Fibroblast of skin of back (primary cell): ENCODE data around the gene CACNA1E.

Experiments
- DNase-seq: peaks from one replicate; pipeline ENCODE4 v3.0.0-alpha.2; 2013

The CACNA1E gene

DNA sequence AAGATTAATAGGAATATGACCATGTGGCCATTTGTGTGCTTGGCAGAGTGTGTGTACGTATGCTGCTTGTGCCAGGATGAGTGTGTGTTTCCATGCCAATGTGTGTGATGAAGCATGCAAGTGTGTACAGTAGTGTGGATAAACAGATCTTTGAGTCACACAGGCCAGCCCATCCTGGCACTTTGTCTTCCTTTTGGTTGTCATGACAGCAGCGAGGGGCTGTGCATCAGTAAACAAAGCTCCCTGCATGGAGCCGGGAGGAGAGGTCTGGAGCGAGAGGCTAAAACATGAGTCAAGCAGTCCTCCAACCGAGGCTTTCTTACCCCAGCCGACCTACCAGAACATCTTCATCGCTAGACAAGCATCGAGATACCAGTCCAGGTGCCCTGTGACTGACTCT lies 221.2 kb downstream of the CACNA1E start:
- DNase-seq: no peak

DNA sequence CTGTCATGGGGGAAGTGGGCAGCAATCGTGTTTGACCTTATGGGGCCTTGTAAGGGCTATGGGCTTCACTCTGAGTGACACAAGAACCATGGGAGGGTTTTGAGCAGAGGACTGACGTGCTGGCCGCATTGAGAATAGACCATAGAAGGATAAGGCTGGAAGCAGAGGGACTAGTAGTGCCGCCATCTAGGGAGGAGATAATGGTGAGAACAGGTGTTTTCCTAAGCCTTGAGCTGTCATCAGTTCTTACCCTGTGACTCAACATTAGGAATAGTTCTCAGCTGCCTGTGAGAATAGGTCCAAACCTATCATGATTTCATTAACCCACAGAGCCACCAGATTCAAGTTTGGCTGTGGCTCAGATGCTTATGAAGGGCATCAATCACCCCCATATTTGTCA lies 228.5 kb downstream of the CACNA1E start:
- DNase-seq: no peak

GRCh38 chr1:181712711-181713110 lies 229.4 kb downstream of the CACNA1E start:
- DNase-seq: no peak

DNA sequence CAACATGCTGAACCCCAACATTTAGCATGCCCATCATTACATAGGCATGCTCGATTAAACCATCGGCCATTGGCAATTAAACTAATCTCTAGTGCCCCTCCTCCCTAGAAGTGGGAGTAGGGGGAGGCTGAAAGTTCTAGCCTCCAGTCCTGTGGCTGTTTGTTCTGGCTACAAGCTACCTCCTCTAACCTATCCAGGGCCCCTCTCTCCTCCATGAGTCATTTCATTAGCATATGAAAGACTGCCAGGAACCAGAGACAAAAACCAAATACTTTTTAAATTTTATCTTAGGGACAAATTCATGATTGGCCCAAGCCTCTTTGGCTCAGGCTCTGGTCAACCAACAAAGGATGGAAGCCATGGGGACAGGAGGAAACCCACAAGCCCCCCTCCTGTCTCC lies 231.1 kb downstream of the CACNA1E start:
- DNase-seq: no peak

DNA sequence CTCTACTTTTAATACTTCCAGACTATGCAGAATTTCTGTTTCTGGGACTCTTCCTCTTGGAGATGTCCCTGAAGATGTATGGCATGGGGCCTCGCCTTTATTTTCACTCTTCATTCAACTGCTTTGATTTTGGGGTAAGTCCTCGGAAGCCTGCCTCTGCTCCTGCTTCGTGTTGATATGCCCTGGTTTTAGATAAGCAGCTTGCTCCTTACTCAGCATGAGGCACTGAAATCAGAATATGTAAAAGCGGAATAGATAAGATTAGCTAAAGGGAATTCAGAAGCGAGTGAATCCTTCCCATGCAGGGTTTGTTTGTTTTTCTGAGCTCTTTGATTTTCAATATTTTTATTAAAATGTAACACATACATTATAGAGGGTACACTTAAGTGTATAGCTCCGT lies 234.7 kb downstream of the CACNA1E start:
- no peak for DNase-seq

GRCh38 chr1:181726320-181727012 lies 243.1 kb downstream of the CACNA1E start:
- DNase-seq: no peak

DNA sequence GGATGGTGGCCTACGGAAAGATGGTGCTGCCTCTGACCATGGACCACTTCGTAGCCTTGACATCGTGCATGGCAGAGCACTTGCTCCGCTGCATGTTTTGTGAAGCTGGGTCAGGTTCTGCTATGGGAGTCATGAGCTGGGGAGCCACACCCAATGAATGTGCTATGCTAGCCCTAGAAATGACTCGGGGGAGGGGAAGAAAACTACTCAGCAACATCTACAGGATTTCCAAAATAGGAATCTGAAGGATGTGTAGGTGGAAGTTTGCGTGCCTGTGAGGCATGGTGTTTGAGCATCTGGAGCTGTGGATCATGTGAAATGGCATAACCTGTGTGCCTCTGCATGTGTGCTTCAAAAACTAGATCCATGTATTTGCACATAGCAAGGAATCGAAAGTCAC lies 247.3 kb downstream of the CACNA1E start:
- no peak for DNase-seq

- no peak for DNase-seq
These were observed 249.1 kb downstream of the CACNA1E start for GRCh38 chr1:181732218-181732990.

DNA sequence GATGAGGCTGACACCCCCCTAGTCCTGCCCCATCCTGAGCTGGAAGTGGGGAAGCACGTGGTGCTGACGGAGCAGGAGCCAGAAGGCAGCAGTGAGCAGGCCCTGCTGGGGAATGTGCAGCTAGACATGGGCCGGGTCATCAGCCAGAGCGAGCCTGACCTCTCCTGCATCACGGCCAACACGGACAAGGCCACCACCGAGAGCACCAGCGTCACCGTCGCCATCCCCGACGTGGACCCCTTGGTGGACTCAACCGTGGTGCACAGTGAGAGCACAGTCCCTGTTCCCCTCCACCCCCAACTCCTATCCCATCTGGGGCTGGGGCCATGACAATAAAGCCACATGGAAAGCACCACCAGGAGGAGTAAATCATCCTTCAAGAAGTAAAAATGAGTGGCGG lies 250.2 kb downstream of the CACNA1E start:
- no peak for DNase-seq

DNA sequence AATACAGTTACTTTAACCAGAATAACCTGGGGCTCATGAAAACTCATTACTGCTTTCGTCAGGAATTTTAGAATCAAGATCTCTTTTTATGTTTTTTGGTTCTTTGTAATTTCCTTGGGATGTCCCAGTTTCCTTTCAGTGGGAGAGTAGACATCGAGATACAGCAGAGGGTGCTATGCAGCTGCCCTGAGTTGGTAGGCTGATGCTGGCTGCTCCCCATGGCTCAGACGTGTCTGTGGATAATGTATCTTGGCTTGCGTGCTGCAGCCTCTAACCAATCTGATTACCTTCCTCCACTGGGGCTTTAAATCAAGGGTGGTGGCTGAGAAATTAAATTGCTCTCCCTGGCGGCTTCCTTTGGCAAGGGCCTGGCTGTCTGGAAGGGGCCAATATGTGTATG lies 253.7 kb downstream of the CACNA1E start:
- DNase-seq: no peak

DNA sequence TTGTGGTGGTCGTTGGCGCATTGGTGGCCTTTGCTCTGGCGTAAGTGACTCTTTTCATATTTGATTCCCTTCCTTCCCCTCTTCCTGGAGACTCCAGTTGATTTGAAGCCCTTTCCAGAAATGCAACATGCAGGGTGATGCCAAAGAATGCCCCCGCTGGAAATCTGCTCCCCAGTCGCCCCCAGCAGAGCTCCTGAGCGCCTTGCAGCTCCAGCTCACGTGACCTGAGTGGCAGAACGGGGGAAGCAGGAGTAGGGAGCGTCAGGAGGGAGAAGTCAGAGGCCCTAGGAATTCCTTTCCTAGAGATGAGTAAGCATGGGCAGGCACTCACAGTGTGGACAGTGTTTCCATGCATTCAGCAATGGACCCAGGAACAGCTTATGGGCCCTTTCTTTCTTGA lies 255.9 kb downstream of the CACNA1E start:
- DNase-seq: no peak

GRCh38 chr1:181742426-181742825 lies 259.1 kb downstream of the CACNA1E start:
- no peak for DNase-seq

- DNase-seq: no peak
These were observed 260.6 kb downstream of the CACNA1E start for GRCh38 chr1:181743878-181744312.

GRCh38 chr1:181746224-181746623 lies 262.9 kb downstream of the CACNA1E start:
- no peak for DNase-seq

DNA sequence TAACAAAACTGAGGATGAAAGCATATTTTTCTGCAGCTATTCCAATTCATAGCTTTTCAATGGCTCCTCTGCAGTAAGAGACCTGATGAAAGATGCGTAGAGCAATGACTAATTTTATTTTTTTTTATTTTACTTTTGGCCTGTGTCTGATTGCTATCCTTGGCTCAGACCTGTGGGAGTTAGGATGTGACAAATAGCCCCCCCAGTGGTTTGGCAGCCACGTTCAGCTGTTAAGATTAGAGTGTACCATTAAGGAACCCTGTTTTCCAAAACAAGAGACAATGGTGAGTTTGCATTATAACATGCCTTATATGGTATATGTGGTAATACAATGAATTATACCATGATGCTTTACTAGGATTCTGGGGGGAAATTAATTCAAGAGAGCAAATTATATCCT lies 264.7 kb downstream of the CACNA1E start:
- DNase-seq: no peak

GRCh38 chr1:181754103-181754502 lies 270.8 kb downstream of the CACNA1E start:
- DNase-seq: no peak

- no peak for DNase-seq
These were observed 276.2 kb downstream of the CACNA1E start for GRCh38 chr1:181759481-181759880.

DNA sequence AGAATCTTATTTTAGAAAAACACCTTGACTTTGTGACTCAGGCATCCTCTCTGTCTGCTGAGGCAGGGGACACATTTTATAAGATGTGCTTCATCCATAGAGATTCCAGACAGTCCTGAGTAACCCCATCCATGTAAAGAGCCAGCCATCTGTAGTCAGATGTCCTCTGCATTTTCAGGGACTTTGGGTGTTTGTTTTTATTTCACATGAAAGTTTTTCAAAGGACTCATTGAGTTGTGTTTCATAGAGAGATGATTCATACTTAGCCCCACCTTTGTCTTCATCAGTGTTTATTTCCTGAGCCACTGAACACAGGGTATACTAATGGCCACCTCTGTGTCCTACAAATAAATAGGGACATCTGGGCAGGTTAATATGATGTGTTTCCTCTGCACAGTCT lies 280.4 kb downstream of the CACNA1E start:
- no peak for DNase-seq

- no peak for DNase-seq
These were observed 282.2 kb downstream of the CACNA1E start for GRCh38 chr1:181765451-181766026.

DNA sequence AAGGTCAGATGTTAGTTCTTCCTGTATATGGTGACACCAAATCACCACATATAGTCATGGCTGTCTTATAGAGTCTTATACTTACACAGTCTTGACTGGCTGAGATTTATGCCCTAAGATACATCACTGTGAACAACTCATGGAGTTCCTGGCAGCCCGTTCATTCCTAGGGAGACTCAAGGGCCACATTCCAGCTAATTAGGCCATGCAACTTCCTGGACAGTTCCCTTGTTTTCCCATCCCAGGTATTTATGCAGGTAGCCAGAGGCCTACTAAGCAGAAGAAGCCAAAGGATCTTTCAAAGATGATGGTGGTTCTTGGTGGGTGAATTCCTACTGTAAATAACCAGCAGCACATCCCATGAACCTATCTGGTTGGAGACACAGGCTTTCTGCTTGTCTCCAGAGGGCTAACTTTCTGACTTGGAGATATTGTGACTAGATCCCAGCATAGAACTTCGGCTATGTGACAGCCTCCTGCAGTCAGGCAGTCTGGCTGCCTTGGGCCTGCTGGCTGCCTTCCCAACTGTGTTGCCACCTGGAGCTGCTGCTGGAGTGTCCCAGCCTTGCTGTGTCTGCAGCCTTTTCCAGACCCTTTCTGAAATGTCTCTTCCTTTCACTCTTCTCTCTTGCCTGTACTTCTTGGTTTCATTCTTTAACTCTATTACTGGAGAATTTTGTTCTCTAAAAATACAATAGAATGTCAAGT lies 283.8 kb downstream of the CACNA1E start:
- DNase-seq: no peak

- no peak for DNase-seq
These were observed 285.1 kb downstream of the CACNA1E start for GRCh38 chr1:181768211-181768929.

GRCh38 chr1:181768930-181769280 lies 285.6 kb downstream of the CACNA1E start:
- DNase-seq: no peak

DNA sequence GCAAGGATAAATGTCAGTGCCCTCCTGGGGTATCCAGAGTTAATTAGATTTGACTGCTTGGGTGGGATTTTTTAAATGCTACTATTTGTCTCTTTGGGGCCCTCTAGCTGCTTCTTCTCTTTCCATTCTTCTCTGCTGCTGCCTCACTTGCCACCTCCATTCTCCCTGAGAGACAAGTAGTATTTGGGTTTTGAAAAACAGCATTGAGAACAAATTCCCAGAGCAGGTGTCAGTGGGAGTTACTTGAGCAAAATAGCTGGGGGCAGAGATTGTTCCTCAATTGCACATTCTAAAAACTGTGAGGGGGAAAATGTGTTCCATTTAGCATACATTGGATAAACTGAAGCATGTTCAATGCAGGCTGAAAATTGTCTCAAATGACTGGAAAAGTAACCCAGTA lies 286.5 kb downstream of the CACNA1E start:
- DNase-seq: no peak
